Thyroid gland (tissue), 4 donors: ENCODE data around the gene HS6ST1. TPM values are rescaled to one million over a fixed set of nuclear protein-coding genes. Genes with fewer than 3 reads are reported as not detected.
"Not testable (repeated sequence)": the region's sequence is repeated elsewhere in the genome, so short reads cannot be mapped to it uniquely, and the experiment has no call there.

Experiments used
- DNase-seq, 2 donors: peaks; one replicate each; pipeline ENCODE4 v3.0.0-alpha.2; 2019
- H3K27ac ChIP-seq, 3 donors: fragments of 200-600 bp; sonication (generic); 1 replicate in 2 of 3; 2 replicates in 1 of 3; pipeline ENCODE4 v1.5.1; 2016 to 2019; ENCODE audit warnings: mild to moderate bottlenecking in 1 of 3, moderate library complexity in 1 of 3
- H3K27me3 ChIP-seq: fragments of 200-600 bp; sonication (generic); one replicate; pipeline ENCODE4 v1.5.1; 2019
- H3K36me3 ChIP-seq, 2 donors: fragments of 200-600 bp; sonication (generic); one replicate each; pipeline ENCODE4 v1.5.1; 2016 to 2019
- H3K4me1 ChIP-seq, 2 donors: fragments of 200-600 bp; sonication (generic); one replicate each; pipeline ENCODE4 v1.5.1; 2017 to 2019
- H3K4me3 ChIP-seq, 3 donors: fragments of 200-600 bp; sonication (generic); replicated peaks in 1 of 3; 1 replicate in 2 of 3; 2 replicates in 1 of 3; pipeline ENCODE4 v1.5.1; 2016; ENCODE audit warnings: mild to moderate bottlenecking in 1 of 3
- H3K9me3 ChIP-seq: fragments of 200-600 bp; sonication (generic); one replicate; pipeline ENCODE4 v1.5.1; 2017
- POLR2A ChIP-seq, 2 donors: fragments of 450-650 bp; IDR thresholded peaks; one replicate each; pipeline ENCODE4 v1.6.1; 2017; ENCODE audit warnings: antibody characterized with exemption in 2 of 2, mild to moderate bottlenecking in 2 of 2, moderate library complexity in 1 of 2
- WGBS, 2 donors: methylation state at CpG; one replicate each; pipeline ENCODE4 v1.1.5; 2017; 5-methylcytosine and 5-hydroxymethylcytosine counted together
- intact Hi-C: fragments of 100-400 bp; cut with DNase I; formaldehyde crosslinking; loops from one replicate; pipeline ENCODE4 v1.15.1; 2023
- total RNA-seq, 4 donors: library from RNA; depleted of rRNA; stranded (reverse); fragments of >200 nt; gene quantifications; one replicate each; pipeline ENCODE4 v1.2.3, GENCODE V29; 2016
- TF ChIP-seq, protein P1 (sequence below), 6 experiments: fragments of 200-600 bp in 3 of 6; fragments of 450-650 bp in 3 of 6; sonication (generic) in 3 of 6; IDR thresholded peaks; one replicate each; pipeline ENCODE4 v1.5.1; 2016 to 2019; ENCODE audit warnings: antibody characterized with exemption in 6 of 6, mild to moderate bottlenecking in 2 of 6, inconsistent platforms in 1 of 6, moderate library complexity in 1 of 6

HS6ST1 gene
- total RNA-seq, 4 donors from 2014 or later: 27.1 to 35.6 (median 32.5) TPM

DNA sequence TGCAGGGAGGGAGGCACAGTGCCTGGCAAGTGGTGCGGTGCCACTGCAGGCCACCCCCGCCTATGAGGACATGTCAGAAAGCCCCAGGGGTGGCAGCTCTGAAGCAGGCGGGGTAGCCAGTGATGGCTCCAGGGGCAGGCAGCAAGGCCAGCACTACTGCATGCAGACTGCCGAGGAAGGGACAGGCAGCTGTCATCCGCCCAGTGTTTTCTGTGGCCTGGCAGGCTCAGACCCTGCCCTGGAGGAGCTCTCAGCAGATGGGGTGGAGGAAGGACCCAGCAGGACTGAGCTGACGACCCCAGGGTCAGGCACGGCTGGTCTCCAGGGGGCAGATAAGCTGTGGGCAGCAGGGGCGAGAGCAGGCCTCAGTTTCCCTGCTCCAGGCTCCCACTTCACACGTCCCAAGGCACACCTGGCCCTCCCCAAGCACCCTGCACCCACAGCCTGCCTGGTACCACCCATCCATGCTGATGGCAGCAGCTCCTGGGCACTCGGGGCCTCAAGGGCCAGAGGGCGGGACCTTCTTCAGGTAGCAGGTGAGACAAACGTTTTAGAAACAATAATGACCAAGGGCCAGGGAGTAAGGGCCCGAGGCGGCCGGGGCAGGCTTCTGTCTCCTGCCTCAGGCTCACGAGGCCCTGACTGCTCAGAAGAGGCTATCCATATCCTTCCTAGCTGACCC is 48.5 kb downstream of the HS6ST1 start:
- Histone ChIP-seq H3K4me1 (peaks cover 0 to 5% of the 10 kb centered on the region in 2 donors), H3K27ac (no peak overlapping the region), H3K9me3 (no peaks in the 10 kb centered on the region), H3K27me3 (no peaks in the 10 kb centered on the region), H3K4me3 (no peak overlapping the region), H3K36me3 (no peaks in the 10 kb centered on the region)
- intact Hi-C loops: no loop called here
- TF ChIP-seq, protein P1, sequence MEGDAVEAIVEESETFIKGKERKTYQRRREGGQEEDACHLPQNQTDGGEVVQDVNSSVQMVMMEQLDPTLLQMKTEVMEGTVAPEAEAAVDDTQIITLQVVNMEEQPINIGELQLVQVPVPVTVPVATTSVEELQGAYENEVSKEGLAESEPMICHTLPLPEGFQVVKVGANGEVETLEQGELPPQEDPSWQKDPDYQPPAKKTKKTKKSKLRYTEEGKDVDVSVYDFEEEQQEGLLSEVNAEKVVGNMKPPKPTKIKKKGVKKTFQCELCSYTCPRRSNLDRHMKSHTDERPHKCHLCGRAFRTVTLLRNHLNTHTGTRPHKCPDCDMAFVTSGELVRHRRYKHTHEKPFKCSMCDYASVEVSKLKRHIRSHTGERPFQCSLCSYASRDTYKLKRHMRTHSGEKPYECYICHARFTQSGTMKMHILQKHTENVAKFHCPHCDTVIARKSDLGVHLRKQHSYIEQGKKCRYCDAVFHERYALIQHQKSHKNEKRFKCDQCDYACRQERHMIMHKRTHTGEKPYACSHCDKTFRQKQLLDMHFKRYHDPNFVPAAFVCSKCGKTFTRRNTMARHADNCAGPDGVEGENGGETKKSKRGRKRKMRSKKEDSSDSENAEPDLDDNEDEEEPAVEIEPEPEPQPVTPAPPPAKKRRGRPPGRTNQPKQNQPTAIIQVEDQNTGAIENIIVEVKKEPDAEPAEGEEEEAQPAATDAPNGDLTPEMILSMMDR (IDR thresholded peaks at IDR 0.05): no peak
- TF ChIP-seq POLR2A (IDR thresholded peaks at IDR 0.05): no peak
- DNase-seq: no peak
- 81 to 88% methylated on average over 5 to 16 of the region's 16 CpGs for WGBS, 2 donors

DNA sequence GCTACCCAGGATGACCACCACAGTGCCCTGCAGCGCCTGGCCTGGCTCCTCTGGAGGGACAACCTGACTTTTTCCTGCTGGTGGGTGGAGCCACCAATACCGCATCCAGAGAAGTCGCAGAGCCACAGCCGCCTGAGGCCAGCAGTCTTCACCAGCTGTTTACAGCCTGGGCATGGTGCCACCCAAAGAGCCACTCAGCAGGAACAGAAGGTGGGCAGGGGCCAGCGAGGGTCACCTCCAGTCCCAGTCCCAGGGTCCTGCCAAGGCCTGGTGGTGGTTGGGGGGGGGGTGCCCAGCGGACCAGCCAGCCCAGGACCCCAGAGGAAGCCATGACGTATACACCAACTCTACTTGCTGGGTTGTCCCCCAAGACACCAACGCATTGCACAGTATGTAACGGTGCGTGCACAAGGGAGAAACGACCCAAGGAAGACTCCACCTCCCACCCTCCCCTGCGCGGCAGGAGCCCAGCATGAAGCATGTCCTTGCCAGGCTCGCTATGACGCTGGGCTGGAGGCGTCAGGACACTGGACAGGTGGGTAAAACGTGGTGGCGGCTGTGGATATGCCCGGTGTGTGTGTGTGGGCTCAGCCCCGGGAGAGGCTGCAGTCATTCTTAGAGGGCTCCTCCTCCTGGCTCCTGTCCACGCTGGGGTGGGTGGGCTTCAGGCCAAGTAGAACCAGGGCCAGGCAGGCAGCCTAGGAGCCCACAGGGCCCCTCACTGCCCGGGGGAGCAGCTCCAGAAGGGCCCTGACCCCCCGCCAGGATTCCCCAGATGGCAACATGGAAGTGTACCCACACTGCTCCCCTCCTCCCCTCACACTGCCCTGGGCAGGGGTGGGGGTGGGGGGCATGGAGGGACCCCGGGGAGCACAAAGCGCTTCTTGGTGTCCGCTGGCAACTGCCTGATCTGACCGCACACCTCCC is 49.3 kb downstream of the HS6ST1 start:
- Histone ChIP-seq H3K27ac (no peak overlapping the region), H3K4me3 (no peak overlapping the region), H3K9me3 (no peaks in the 10 kb centered on the region), H3K27me3 (no peaks in the 10 kb centered on the region), H3K36me3 (no peaks in the 10 kb centered on the region), H3K4me1 (peaks cover 0 to 5% of the 10 kb centered on the region in 2 donors)
- intact Hi-C loops: no loop called here
- 86% methylated on average over 20 of the region's 27 CpGs; no CpG with 5 or more reads in 1 of the 2 donors for WGBS, 2 donors
- TF ChIP-seq POLR2A (IDR thresholded peaks at IDR 0.05): no peak
- TF ChIP-seq, protein P1 (IDR thresholded peaks at IDR 0.05): no peak
- no peak for DNase-seq

DNA sequence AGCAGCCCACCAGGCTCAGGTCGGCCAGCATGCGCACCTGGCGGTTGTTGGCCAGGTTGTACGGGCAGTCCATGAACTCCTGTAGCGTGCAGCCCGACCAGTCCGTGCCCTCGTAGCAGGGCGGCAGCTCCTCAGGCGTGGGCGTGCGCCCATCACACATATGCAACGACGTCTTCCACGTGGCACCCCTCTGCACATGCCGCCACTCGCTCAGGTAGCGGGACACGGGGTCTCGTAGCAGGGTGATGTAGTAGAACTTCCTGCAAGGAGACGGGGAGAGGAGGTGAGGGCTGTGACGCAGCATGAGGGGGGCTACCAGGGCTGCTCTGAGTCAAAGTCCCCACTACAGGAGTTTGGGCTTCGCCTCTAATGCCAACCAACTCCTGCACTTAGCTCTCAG is 50.1 kb downstream of the HS6ST1 start:
- H3K4me1 ChIP-seq, H3K36me3 ChIP-seq, DNase-seq, H3K27ac ChIP-seq, H3K4me3 ChIP-seq, H3K9me3 ChIP-seq, intact Hi-C loops, H3K27me3 ChIP-seq: not testable (repeated sequence)
- 95 to 97% methylated on average over 15 of the region's 23 CpGs for WGBS, 2 donors

DNA sequence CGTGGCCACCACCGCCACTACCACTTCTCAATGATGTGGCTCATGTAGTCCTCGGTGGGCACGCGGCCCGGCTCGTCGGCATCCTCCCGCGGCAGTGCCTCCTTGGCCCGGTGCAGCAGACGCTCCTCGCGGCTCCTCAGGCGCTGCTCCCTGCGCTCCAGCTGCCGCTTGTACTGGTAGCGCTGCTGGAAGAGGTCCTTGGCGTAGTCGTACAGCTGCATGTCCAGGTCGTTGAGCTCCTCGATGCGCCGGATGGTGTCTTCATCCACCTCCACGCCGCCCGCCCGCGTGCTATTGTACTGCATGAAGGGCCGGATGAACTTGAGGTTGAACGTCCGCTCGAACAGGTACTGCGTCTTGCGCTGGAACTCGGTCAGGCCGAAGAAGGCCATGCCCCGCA is 50.5 kb downstream of the HS6ST1 start:
- not testable (repeated sequence) for DNase-seq, H3K27me3 ChIP-seq
- 96 to 97% methylated on average over 21 to 26 of the region's 38 CpGs for WGBS, 2 donors

DNA sequence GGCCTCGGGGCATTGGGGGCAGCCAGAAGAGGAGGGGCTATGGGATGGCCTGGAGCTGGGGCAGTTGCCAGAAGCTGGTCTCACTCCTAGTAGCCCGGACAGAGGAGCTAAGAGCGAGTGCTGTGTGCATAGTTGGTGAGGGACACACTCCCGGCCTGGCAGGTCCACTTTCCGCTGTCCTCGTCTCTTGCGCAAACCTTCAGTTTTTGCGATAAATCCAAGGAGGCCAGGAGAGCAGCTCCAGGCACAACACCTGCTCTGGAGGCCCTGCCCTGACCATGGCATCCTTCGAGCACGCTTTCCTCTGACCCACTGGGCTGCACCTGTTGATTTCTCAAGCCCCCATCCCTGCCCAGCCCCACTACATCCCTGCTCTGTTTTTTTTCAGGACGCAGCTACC is 51.0 kb downstream of the HS6ST1 start:
- H3K9me3 ChIP-seq, intact Hi-C loops, H3K27me3 ChIP-seq, DNase-seq, H3K4me1 ChIP-seq, H3K4me3 ChIP-seq, H3K36me3 ChIP-seq, H3K27ac ChIP-seq: not testable (repeated sequence)
- 87 to 91% methylated on average over 11 of the region's 11 CpGs for WGBS, 2 donors

More for the DNA sequence above, 50.5 kb downstream of the HS6ST1 start:
- intact Hi-C loops, H3K9me3 ChIP-seq, H3K4me3 ChIP-seq, H3K27ac ChIP-seq, H3K4me1 ChIP-seq, H3K36me3 ChIP-seq: not testable (repeated sequence)

DNA sequence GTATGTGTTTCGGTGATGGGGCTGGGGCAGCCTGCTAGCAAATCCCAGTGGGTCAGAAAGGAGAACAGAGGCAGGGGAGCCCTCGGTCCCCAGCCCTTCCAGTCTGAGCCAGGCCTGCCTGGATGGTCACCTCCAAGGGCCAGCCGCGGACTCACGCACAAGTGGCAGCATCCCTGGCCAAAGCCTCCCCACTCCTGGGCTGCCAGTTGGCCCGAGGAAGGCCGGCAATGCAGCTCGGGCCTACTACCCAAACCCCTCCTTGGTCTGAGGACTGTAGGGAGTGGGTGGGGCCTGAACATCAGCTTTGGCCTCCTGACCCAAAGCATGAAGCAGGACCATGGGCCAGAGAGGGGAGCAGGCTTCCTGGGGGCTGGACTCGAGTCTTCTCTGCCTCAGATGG is 51.5 kb downstream of the HS6ST1 start:
- H3K4me1 ChIP-seq, intact Hi-C loops: not testable (repeated sequence)
- 89% methylated on average over 3 of the region's 9 CpGs; no CpG with 5 or more reads in 1 of the 2 donors for WGBS, 2 donors

DNA sequence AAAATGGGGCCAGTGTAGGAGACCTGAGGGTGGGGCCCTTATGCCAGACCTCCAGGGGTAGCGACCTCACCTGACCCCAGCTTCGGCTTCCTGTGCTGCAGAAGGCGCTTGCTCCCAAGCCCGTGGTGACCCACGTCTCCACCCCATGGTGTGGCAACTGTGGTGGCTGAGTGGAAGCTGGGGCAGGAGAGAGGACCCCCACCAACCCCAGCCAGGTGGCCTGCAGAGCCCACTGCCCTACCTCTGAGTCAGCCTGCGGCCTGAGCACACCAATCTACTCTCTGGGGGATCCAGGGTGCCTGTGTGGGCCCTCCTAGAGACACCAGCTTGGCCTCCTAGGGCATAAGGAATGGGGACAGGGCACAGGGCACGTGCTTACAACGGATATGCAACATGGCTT is 52.2 kb downstream of the HS6ST1 start:
- H3K27me3 ChIP-seq, H3K4me1 ChIP-seq, H3K36me3 ChIP-seq, intact Hi-C loops, H3K9me3 ChIP-seq, H3K27ac ChIP-seq, DNase-seq, H3K4me3 ChIP-seq: not testable (repeated sequence)
- 80% methylated on average over 1 of the region's 8 CpGs; no CpG with 5 or more reads in 1 of the 2 donors for WGBS, 2 donors

More for the DNA sequence above, 51.5 kb downstream of the HS6ST1 start:
- not testable (repeated sequence) for H3K36me3 ChIP-seq, H3K9me3 ChIP-seq, H3K27me3 ChIP-seq, DNase-seq, H3K27ac ChIP-seq, H3K4me3 ChIP-seq

DNA sequence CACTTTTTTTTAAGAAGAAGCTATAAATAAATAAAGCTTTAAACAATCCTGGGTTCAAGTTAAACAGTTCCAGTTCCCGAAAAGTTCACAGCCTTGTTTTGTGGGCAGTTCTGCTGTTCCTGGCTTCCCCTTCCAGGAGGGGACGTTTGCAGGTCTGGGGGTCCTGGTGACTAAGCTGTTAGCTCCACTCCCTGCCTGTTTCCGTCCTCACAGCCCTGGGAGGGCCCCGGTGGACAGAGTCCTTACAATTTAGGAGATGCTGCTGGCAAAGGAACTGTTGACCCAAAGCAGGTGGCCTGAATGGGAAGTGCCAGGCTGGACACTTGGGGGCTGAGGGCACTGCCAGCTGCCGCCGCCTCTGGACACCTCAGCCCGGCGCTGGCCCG is 53.1 kb downstream of the HS6ST1 start:
- H3K9me3 ChIP-seq, DNase-seq, H3K4me3 ChIP-seq, H3K36me3 ChIP-seq, intact Hi-C loops, H3K27ac ChIP-seq, H3K27me3 ChIP-seq, H3K4me1 ChIP-seq: not testable (repeated sequence)
- WGBS, 2 donors: 85 to 92% methylated on average over 4 of the region's 9 CpGs
